GM21825 (cell line): ENCODE results near the gene CNGB1.
"Not testable (repeated sequence)": the region's sequence is repeated elsewhere in the genome, so short reads cannot be mapped to it uniquely, and the experiment has no call there.

ENCODE experiments used
- ATAC-seq: cut with Tn5 transposase; IDR thresholded peaks from one replicate; pipeline ENCODE4 v1.9.1; 2021; ENCODE audit warnings: mild to moderate bottlenecking, moderate library complexity; ENCODE audit not compliant: unreplicated experiment

CNGB1 gene

DNA sequence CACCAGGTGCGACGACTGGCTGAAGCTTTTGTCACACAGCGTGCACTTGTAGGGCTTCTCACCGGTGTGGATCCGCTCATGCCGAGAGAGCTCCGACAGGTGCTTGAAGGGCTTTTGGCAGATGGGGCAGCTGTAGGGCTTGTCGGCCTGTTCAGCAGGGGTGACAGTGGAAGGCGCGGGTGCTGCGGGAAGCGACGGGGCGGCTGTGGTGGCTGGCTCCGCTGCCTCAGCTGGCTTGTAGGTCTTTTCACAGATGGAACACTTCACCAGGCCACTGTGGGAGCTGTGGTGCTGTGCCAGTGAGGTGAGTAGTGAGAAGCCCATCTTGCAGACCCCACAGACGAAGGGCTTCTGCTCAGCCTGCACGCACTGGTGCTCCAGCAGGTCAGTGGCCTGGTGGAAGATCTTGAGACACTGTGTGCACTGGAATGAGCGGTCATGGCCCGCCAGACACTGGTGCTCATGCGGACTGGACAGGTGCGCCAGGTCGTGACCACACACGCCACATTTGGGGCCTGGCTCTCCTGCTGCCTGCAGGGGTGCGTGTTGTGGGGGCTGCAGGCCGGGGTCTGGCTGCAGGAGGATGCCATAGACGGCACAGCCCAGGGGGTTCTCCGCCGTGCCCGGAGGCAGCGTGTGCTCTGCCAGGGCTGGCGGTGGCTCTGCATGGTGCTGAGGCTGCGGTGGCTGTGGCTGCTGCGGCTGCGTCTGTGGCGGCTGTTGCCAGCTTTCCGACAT is 26.8 kb upstream of the CNGB1 start:
- no peak for ATAC-seq

DNA sequence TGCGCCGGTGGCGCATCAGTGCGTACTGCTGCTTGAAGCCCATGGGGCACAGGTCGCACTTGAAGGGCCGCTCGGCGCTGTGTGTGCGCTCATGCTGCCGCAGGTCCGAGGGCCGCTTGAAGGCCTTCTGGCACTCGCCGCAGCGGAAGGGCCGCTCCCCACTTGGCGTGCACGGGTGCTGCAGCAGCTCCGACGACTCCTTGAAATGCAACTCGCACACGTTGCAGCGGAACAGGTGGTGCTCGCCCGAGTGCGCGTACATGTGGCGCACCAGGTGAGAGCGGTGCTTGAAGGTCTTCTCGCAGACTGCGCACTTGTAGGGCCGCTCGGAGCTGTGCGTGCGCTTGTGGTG is 26.2 kb upstream of the CNGB1 start:
- no peak for ATAC-seq

DNA sequence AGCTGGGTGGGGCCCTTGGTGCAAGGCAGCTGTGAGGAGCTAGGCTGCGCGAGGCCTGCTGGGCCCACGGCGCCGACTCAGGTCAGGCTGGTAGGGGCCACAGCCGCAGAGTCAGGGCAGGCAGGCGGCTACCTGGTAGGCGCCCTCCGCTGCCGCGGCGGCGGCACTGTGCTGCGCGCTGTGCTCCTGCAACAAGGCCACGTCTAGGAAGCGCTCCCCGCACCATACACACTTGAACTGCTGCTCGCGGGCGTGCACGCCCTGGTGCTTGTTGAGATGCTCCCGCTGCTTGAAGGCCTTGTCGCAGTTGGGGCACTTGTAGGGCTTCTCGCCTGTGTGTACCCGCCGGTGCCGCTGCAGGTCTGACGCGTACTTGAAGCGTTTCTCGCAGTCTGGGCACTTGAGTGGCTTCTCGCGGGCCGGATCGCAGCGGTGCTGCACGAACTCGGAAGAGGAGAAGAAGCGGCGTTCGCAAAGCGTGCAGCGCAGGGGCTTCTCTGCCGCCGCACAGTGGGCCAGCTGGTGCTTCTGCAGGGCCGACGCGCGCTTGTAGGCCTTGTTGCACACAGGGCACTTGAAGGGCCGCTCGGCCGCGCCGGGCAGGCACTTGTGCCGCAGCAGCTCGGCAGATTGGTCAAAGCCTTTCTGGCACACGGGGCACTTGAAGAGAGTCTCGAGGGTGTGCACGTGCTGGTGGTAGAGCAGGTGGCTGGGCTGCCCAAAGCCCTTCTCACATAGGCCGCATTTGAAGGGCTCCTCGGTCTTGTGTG is 25.7 kb upstream of the CNGB1 start:
- ATAC-seq = no peak

DNA sequence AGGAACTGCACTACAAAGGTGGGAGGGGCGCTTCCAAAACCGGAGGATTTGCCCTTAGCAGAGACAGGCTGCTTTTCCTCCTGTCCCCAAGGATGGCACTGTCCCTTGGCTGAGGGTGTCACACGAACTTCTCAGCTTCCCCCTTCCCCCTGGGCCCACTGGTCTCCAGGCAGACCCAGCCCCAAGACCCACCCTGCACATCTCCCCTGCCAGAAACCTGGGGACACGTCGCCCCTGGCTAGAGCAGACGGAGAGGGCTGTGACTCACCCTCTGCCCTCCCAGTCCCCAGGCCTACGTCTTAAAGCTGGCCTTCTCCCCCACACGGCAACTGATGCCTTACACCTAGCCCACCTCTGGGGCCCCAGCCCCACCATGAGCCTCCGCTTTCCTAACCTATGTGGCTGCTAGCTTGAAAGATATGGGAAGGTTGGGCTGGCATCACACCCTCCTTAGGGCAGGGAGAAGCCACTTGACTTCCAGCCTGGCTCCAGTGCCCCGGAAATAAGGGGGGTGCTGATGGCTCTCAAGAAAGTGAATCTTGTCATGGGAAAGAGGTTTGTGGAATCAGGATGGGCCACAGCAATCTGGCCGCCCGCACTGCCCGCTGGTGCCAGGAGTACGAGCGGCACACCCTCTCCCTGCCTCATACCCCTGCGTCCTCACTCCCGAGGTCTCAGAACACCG is 24.9 kb upstream of the CNGB1 start:
- ATAC-seq = no peak

DNA sequence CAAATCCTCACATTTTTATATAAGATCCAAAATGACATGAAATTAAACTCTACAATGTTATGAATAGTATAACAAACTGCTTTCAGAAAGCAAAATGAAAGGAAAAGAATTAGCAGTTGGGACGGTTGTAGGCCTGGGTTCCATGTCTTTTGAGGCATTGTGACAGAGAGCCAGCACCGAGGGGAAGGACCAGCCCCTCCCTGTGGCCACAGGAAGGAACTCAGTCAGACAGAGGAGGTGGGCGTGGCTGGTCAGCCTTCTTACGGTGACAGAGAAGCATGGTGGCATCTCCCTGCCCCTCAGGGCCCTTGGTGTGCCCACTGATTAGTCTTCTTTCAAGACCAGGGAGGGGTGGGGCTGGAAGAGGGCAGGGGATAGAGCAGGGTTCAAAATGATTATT is 23.9 kb upstream of the CNGB1 start:
- ATAC-seq = peak; percentile 44

DNA sequence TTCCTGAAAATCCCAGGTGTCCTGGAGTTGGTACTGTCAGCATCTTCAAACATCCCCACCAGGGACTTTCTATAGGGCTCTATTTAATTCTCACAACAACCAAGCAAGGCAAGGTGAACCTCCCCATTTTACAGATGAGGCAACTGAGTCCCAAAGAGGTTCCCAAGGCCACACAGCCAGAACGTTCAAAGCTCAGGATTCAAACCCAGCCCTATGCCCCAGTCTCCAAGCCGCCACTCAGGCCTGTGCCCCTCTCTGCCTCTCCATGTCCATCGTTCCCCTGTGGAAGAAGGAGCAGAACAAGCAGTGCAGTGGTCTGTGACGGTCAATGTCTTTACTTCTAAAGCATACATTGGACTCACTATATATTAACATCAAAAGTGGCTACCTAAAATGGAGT is 23.4 kb upstream of the CNGB1 start:
- no peak for ATAC-seq

DNA sequence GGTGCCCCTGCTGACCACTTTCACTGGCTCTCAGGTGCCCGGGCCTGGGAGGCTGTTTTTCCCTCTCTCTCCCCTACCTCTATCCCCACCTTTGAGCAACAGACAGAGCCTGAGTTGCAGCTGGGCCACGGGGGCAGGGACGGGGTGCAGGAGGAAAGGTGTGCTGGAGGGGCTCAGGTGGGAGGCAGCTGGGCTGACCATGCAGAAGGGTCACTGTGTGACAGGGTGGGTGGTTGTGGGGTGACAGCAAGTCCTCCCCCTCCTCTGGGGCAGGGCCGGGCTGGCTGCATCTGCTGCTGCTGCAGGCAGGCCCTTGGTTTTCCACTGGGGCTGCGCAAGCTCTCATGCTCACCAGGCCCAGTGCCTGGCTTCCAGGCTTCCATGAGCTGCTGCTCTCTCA is 23.0 kb upstream of the CNGB1 start:
- no peak for ATAC-seq

DNA sequence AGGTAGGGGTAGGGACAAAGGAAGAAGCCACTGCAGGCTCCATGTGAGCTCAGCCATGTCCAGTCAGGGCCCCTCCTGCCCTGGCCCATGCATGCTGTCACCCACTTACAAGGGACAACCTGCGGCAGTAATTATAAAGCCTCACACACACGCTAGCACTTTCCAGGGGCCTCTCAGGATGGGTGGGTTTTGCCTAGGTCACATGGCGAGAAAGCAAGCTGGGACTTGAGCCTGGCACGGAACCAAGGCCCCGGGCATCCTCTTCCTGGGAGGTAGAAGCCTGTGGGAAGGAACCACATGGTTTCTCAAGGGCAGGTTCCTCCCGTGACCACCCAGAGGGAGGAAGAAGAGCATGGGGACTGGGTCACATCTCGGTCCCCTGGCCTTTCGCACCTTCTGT is 22.5 kb upstream of the CNGB1 start:
- no peak for ATAC-seq

DNA sequence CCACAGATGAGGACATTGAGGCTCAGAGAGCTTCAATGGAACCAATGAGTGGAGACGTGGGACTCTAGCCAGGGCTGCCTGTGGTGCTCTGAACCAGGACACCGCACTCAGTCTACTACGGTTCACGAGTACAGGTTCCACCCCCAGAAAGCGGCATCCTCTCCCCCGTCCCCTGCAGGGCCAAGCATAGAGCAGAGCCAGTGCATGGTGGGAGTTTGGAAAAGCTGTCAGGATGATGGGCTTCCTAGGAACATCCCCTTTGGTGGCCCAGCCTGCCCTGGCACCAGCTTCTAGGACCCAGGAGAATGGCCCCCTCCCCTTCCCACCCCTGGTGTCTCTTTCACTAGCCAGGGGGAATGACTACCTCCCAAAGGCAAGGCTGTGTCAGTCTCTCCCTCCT is 21.2 kb upstream of the CNGB1 start:
- no peak for ATAC-seq

DNA sequence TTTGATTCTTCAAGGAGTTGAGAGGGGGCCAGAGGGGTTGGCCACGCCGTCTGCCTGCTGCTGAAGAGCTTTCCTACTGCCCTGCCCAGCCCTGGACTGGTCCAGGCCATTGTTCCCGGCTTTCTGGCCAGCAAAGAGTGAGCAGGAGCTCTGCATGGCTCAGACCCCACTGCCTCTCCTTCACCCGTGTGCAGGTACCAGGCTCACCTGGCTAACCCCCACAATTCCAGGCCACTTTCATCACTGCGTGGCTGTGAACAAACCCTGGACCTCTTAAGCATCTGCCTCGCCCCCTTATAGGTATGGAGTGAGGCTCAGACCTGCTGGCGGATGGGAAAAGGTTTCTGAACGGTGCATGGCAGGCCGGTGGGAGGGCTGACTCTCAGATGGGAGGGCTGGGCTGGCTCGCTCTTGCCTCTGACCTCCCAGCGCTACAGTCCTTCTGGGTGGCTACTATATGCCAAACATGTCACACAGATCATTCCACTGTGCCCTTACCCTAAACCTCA is 20.7 kb upstream of the CNGB1 start:
- ATAC-seq = no peak

DNA sequence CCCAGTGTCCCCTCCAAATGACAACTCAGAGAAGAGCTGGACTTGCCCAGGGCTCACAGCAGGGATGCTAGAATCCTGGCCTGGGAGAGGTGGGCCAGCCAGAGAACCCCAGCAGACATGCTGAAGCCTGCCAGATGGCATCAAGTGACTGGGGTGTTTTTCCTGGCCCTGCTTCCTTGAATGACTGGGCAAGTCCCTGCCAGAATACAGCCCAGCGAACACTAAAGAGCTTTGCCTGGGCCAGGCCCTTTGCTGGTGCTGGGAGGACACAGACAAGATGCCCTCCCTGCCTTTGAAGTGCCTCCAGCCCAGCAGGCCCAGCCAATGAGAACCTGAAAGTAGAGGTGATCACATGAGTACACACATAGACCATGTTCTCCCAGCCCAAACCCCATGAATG is 18.0 kb upstream of the CNGB1 start:
- no peak for ATAC-seq

DNA sequence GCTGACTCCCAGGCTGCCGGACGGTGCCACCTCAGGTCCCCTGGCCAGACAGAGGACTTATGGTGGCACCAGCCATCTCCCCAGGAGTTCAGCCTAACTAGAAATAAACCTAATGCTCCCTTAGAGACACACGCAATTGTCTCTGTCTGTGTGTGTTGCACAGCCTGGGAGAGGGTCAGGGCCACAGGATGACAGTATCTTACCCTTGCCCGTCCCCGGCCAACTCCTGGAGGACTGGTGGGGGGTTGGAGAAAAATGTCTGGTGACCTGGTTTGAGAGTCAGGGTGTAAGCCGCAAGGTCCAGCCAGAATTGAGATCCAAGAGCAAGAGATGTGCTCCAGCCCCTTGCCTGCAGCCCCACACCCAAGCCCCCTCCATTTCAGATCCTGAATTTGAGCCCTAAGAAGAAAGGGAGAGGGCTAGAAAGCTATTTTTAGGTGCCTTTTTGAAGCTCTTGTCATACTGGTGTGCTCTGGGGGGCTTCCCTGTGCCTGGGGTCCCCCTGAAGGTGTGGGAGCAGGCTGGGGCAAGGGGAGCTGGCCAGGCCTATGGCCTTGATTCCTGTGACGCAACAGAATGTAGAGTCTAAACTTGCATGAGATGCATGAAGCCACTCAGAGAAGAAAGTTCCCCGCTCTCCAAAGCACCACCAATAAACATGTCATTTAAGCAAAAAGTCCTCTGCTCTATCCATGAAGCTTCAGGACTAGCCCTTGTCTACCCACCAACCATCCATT is 16.7 kb upstream of the CNGB1 start:
- ATAC-seq = no peak

DNA sequence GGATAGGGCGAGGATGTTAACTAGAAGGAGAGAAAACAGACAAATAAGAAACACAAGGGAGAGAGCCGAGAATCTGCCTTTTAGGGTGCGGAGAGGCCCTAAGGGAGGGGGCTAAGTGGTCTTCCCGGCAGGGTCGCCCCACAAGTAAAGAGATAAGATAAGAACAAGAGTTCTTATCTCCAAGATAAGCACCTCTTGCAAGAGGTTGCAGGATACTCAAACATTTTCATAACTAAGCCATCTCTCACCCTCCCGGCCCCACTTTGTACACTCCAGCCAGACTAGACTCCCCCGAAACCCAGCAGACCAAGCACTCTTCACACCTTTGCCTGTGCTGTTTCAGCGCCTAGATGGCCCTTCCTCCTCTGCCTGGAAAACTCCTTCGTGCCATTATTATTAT is 15.3 kb upstream of the CNGB1 start:
- no peak for ATAC-seq

DNA sequence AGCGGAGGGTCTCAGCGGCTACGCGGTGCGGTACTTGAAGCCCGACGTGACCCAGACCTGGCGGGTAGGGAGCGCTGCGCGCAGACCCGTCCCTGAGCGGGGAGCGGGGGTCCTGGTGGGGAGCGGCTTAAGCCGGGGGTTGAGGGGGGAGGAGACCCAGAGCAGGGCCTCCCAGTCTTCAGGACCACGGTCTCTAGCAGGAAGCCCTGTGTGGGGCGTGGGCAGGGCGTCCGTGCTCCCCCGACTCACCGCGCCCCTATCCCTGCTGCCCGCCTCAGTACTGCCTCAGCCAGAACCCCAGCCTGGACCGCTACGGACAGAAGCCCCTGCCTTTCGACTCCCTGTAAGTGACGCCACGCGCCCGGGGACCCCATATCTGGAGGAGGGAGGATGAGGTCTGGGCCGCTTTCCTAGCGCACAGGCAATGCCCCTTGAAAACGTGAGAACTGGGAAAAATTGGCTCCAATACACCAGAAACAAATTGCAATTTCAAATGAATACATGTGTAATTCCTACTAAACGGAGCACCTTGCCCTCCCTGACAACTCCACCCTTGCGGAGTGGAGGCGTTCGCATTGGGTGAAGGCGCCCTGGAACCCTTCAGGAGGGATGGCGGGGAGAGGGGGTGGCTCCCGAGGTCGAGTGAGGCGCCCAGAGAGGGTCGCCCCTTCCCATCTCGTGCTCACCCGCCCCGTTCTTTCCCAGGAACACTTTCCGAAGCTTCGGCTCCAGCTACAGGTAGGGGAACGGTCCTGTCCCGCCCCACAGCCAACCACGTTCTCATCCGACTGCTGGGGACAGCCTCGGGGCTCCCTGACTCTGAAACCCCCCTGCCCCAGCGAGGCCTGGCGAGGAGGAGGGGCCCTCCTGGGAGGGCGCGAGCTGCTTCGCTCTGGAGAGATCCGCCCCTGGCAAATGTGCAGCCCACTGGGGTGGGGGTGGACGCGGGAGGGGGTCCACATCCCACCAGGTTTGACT is 14.6 kb upstream of the CNGB1 start:
- ATAC-seq = no peak

DNA sequence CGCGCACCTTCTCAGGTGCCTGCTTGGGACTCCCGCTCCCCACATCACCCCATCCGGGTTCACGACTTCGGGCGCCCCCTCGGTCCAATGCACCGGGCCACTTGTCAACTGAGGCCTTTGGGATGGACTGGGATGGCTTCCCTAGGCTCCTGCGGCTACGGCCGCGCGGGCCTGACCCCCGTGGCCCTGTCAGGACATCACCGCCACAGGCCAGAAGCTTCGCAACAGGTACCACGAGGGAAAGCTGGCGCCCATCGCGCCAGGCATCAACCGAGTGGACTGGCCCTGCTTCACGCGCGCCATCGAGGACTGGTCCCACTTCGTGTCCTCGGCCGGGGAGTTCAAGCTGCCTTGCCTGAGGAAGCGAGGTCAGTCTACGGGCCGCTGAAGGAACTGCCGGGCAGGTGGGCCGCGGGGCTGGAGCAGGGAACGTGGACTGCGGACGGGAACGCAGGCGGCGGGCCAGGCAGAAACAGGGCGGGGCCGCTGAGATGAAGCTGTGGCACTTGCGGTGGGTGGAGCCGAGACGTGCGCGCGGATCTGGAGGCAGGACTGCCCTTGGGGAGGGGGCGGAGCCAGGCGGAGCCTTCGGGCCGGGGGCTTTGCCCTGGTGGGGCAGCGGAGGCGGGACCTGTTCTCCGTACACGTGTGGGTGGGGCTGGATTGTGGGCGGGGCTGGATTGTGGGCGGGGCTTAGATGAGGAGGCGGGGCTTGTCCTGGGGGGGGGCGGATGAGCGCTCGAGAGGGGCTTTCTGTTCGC is 13.7 kb upstream of the CNGB1 start:
- peak; percentile 71 for ATAC-seq

DNA sequence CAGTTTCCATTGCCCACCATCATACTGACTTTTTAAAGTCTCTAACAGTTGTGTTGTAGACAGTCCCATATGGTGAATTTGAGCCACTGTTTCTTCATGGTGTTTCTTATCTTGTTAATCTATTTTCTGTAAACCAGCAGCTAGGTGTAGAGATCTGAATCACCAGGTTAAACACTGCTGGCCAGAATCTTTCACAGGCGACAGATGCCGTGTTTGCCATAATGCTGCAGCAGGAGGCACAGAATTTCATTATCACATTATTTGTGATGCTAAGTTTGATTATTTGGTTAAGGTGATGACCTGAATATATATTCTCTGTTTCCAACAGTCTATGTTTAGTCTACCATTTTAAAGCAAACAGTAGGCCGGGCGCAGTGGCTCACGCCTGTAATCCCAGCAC is 11.5 kb upstream of the CNGB1 start:
- no peak for ATAC-seq

DNA sequence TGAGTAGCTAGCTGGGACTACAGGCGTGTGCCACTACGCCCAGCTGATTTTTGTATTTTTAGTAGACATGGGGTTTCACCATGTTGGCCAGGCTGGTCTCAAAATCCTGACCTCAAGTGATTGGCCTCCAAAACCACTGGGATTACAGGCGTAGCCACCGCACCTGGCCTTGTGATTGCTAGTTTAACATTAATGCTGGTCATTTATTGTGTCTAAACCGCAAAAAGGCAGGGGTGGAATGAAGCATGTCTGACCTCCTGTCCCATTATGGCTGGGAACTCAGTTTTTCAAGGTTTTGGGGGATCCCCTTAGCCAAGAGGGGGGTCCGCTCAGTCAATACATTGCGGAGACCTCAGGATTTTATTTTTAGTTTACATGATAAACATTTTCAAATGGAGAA is 10.7 kb upstream of the CNGB1 start:
- no peak for ATAC-seq

DNA sequence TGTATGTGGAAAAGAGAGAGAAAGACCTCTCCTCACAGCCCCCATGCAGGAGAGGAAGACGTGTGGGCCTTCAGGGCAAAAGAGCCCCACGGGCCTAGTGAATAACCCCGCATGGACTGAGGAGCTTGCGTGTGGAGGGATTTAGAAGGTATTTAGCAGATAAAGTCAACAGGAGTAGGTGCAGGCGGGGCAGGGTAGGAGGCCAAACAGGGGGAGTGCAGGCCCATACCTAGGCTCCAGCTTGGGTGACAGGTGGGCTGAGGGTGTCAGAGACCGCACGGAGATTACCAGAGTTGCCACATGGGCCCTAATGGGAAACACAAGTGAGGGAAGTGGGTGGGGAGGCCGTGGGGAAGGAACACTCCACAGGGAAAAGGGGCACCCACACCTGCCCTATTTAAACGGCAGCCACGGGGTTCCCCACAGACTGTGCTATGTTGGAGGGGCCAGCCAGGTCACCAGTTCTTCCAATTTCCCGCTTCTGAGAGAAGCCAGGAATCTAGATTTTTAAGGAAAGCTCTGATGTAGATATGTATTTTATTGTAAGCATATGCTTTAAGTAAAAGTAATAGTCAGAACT is 8.2 kb upstream of the CNGB1 start:
- no peak for ATAC-seq

DNA sequence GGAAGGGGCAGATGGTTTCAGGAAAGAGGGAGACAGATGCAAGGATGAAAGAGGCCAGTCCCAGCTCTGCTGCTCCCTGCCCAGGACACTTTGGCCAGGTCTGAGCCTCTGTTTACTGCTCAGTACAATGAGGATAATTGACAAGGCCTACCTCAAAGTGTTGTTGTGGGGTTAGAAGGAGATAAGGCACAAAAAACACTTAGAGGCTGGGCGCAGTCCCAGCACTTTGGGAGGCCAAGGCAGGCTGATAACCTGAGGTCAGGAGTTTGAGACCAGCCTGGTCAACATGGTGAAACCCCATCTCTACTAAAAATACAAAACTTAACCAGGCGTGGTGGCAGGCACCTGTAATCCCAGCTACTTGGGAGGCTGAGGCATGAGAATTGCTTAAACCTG is 7.1 kb upstream of the CNGB1 start:
- not testable (repeated sequence) for ATAC-seq
